H9 (cell line): ENCODE results near the gene CDKAL1. TPM values are rescaled to one million over a fixed set of nuclear protein-coding genes. Genes with fewer than 3 reads are reported as not detected.

Source experiments
- DNase-seq: peaks from one replicate; pipeline ENCODE4 v3.0.0-alpha.2; 2017
- H2AFZ ChIP-seq: one replicate; pipeline ENCODE4 v1.6.1; 2013; ENCODE audit warnings: mild to moderate bottlenecking, low read length, control low read depth, moderate library complexity
- H2AK5ac ChIP-seq: 2 replicates; pipeline ENCODE4 v1.6.1; 2013; ENCODE audit warnings: low read length, control low read depth, mixed read lengths; ENCODE audit not compliant: insufficient read length
- H2BK120ac ChIP-seq: one replicate; pipeline ENCODE4 v1.6.1; 2013; ENCODE audit warnings: low read depth, mild to moderate bottlenecking, low read length, control low read depth, inconsistent platforms; ENCODE audit not compliant: poor library complexity, severe bottlenecking
- H2BK12ac ChIP-seq: 2 replicates; pipeline ENCODE4 v1.6.1; 2013; ENCODE audit warnings: low read length, control low read depth, mixed read lengths, low read depth; ENCODE audit not compliant: insufficient read length
- H2BK15ac ChIP-seq: 2 replicates; pipeline ENCODE4 v1.6.1; 2013; ENCODE audit warnings: low read depth, low read length, control low read depth
- H2BK20ac ChIP-seq: one replicate; pipeline ENCODE4 v1.6.1; 2013; ENCODE audit warnings: low read depth, mild to moderate bottlenecking, low read length, control low read depth, inconsistent platforms; ENCODE audit not compliant: poor library complexity, severe bottlenecking
- H2BK5ac ChIP-seq: 2 replicates; pipeline ENCODE4 v1.6.1; 2013; ENCODE audit warnings: low read length, control low read depth, mixed read lengths; ENCODE audit not compliant: insufficient read length
- H3K14ac ChIP-seq: 2 replicates; pipeline ENCODE4 v1.6.1; 2013; ENCODE audit warnings: low read length, control low read depth; ENCODE audit not compliant: insufficient read depth
- H3K18ac ChIP-seq: 2 replicates; pipeline ENCODE4 v1.6.1; 2013; ENCODE audit warnings: low read depth, mild to moderate bottlenecking, mixed read lengths, low read length, control low read depth; ENCODE audit not compliant: insufficient read length
- H3K23ac ChIP-seq: 2 replicates; pipeline ENCODE4 v1.6.1; 2013; ENCODE audit warnings: low read length, control low read depth, mixed read lengths, low read depth; ENCODE audit not compliant: insufficient read length
- H3K23me2 ChIP-seq: 2 replicates; pipeline ENCODE4 v1.6.1; 2013; ENCODE audit warnings: low read depth, mild to moderate bottlenecking, mixed read lengths, low read length, control low read depth; ENCODE audit not compliant: insufficient read length, poor library complexity, severe bottlenecking
- H3K27ac ChIP-seq: 2 replicates; pipeline ENCODE4 v1.5.1; 2013; ENCODE audit warnings: low read length, control low read depth, mixed read lengths, low read depth; ENCODE audit not compliant: insufficient read length
- H3K27me3 ChIP-seq: 2 replicates; pipeline ENCODE4 v1.6.1; 2013; ENCODE audit warnings: low read length, control low read depth, inconsistent platforms; ENCODE audit not compliant: insufficient read depth
- H3K4ac ChIP-seq: 2 replicates; pipeline ENCODE4 v1.6.1; 2013; ENCODE audit warnings: low read depth, mild to moderate bottlenecking, control low read depth, inconsistent platforms, low read length, moderate library complexity
- H3K4me1 ChIP-seq: 2 replicates; pipeline ENCODE4 v1.6.1; 2013; ENCODE audit warnings: low read length, control low read depth, inconsistent platforms; ENCODE audit not compliant: insufficient read depth
- H3K4me2 ChIP-seq: 2 replicates; pipeline ENCODE4 v1.6.1; 2013; ENCODE audit warnings: low read length, control low read depth, mixed read lengths; ENCODE audit not compliant: insufficient read length, insufficient read depth
- H3K56ac ChIP-seq: 2 replicates; pipeline ENCODE4 v1.6.1; 2013; ENCODE audit warnings: low read depth, mild to moderate bottlenecking, mixed read lengths, low read length, control low read depth; ENCODE audit not compliant: insufficient read length
- H3K79me1 ChIP-seq: 2 replicates; pipeline ENCODE4 v1.6.1; 2013; ENCODE audit warnings: low read depth, mild to moderate bottlenecking, moderate library complexity, low read length, control low read depth, inconsistent platforms; ENCODE audit not compliant: insufficient read depth, poor library complexity, severe bottlenecking
- H3K79me2 ChIP-seq: 2 replicates; pipeline ENCODE4 v1.6.1; 2013; ENCODE audit warnings: low read length, control low read depth, inconsistent platforms; ENCODE audit not compliant: insufficient read depth
- H3K9ac ChIP-seq: 2 replicates; pipeline ENCODE4 v1.6.1; 2013; ENCODE audit warnings: low read length, control low read depth, mixed read lengths; ENCODE audit not compliant: insufficient read length; ENCODE audit errors: extremely low read depth
- H3K9me3 ChIP-seq: one replicate; pipeline ENCODE4 v1.6.1; 2013; ENCODE audit warnings: low read depth, low read length, inconsistent platforms; ENCODE audit not compliant: control insufficient read depth
- H3T11ph ChIP-seq: one replicate; pipeline ENCODE4 v1.6.1; 2013; ENCODE audit warnings: mild to moderate bottlenecking, low read length, control low read depth, inconsistent platforms
- H4K20me1 ChIP-seq: one replicate; pipeline ENCODE4 v1.6.1; 2013; ENCODE audit not compliant: control insufficient read depth, insufficient read length, insufficient read depth
- H4K5ac ChIP-seq: 2 replicates; pipeline ENCODE4 v1.6.1; 2013; ENCODE audit warnings: low read depth, mild to moderate bottlenecking, mixed read lengths, low read length, control low read depth; ENCODE audit not compliant: insufficient read length
- H4K8ac ChIP-seq: replicated peaks from 2 replicates; pipeline ENCODE4 v1.6.1; 2013; ENCODE audit warnings: low read length, control low read depth, mixed read lengths, low read depth; ENCODE audit not compliant: insufficient read length
- H4K91ac ChIP-seq: 2 replicates; pipeline ENCODE4 v1.6.1; 2013; ENCODE audit warnings: low read depth, mild to moderate bottlenecking, moderate library complexity, mixed read lengths, low read length, control low read depth; ENCODE audit not compliant: insufficient read length
- H3K27ac Mint-ChIP-seq, 3 experiments: 2 replicates in 2 of 3; 3 replicates in 1 of 3; pipeline ENCODE4 v1.8.0; 2020 to 2021; ENCODE audit warnings: mixed read lengths in 3 of 3, mild to moderate bottlenecking in 1 of 3, moderate library complexity in 1 of 3
- H3K27me3 Mint-ChIP-seq: 2 replicates; pipeline ENCODE4 v1.8.0; 2021; ENCODE audit warnings: low read depth, mild to moderate bottlenecking, moderate library complexity, mixed read lengths
- H3K36me3 Mint-ChIP-seq, 3 experiments: 2 replicates in 2 of 3; 3 replicates in 1 of 3; pipeline ENCODE4 v1.8.0; 2020 to 2021; ENCODE audit warnings: low read depth in 3 of 3, mixed read lengths in 3 of 3; ENCODE audit not compliant: insufficient read depth in 1 of 3
- H3K4me1 Mint-ChIP-seq, 2 experiments: 2 replicates each; pipeline ENCODE4 v1.8.0; 2020; ENCODE audit warnings: mixed read lengths in 2 of 2
- H3K4me3 Mint-ChIP-seq, 2 experiments: 2 replicates in 1 of 2; 3 replicates in 1 of 2; pipeline ENCODE4 v1.8.0; 2020 to 2021; ENCODE audit warnings: mild to moderate bottlenecking in 2 of 2, mixed read lengths in 2 of 2, moderate library complexity in 1 of 2
- H3K9me3 Mint-ChIP-seq, 2 experiments: 2 replicates in 1 of 2; 3 replicates in 1 of 2; pipeline ENCODE4 v1.8.0; 2020; ENCODE audit warnings: mild to moderate bottlenecking in 2 of 2, mixed read lengths in 2 of 2, moderate library complexity in 1 of 2
- CTCF ChIP-seq: fragments of 200-600 bp; sonication (generic); conservative IDR thresholded peaks from 3 replicates; pipeline ENCODE4 v1.8.0; 2021; ENCODE audit warnings: antibody characterized with exemption, mild to moderate bottlenecking
- WGBS: extraction: QIAGEN DNeasy Blood & Tissue Kit; methylation state at CpG from one replicate; pipeline ENCODE4 v1.1.7; 2013; ENCODE audit warnings: missing lambda C conversion rate, low lambda C conversion rate, mixed read lengths; ENCODE audit not compliant: insufficient read length; ENCODE audit errors: extremely low coverage; 5-methylcytosine and 5-hydroxymethylcytosine counted together
- total RNA-seq: library from RNA; stranded (reverse); gene quantifications from 2 replicates; pipeline ENCODE4 v1.2.1, GENCODE V29; 2021

The CDKAL1 gene
- total RNA-seq, 1 experiment from 2014 or later, result 23.0 TPM

DNA sequence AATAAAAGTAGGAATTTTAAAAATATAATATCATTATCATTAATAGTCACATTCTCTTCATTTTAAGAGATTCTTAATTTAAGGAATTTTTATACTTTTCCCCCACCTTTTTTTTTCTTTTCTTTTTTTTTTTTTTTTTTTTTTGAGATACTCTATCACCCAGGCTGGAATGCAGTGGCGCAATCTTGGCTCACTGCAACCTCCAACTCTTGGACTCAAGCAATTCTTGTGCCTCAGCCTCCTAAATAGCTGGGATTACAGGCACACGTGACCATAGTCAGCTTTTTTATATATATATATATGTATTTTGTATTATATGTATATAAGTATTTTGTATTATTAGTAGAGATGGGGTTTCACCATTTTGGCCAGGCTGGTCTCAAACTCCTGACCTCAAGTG, 457.7 kb downstream of the CDKAL1 start:
- H2BK5ac ChIP-seq, result no peak overlapping the region
- H4K20me1 ChIP-seq, result no peaks in the 10 kb centered on the region
- no peak overlapping the region for H2AFZ ChIP-seq
- no peak overlapping the region for H3K23ac ChIP-seq
- DNase-seq, result no peak
- no peak overlapping the region for H3K4me2 ChIP-seq
- no peak overlapping the region for H2BK120ac ChIP-seq
- no peak overlapping the region for H3K27ac Mint-ChIP-seq
- no peak overlapping the region for H2BK12ac ChIP-seq
- H3K56ac ChIP-seq, result no peak overlapping the region
- peaks cover 11 to 16% of the 10 kb centered on the region in 2 experiments for H3K4me1 Mint-ChIP-seq
- TF ChIP-seq CTCF, result no peak
- no peak overlapping the region for H4K8ac ChIP-seq
- no peak overlapping the region for H4K5ac ChIP-seq
- no peaks in the 10 kb centered on the region for H3K23me2 ChIP-seq
- H3K18ac ChIP-seq, result no peak overlapping the region
- no peak overlapping the region for H3T11ph ChIP-seq
- H2BK15ac ChIP-seq, result no peak overlapping the region
- no peak overlapping the region for H4K91ac ChIP-seq
- no peak overlapping the region for H3K4me3 Mint-ChIP-seq
- H3K36me3 Mint-ChIP-seq, result peaks cover 3 to 14% (median 8%) of the 10 kb centered on the region in 3 experiments; a peak in 5 of 7 replicates
- H3K79me1 ChIP-seq, result no peaks in the 10 kb centered on the region
- no peaks in the 10 kb centered on the region; the same call in 1 of the 2 replicates for H3K4me1 ChIP-seq
- no peak overlapping the region for H2BK20ac ChIP-seq
- H3K27ac ChIP-seq, result no peak overlapping the region
- WGBS, result no CpG with 5 or more reads among the region's 2 CpGs
- no peaks in the 10 kb centered on the region for H3K9me3 ChIP-seq
- H3K79me2 ChIP-seq, result no peaks in the 10 kb centered on the region
- no peak overlapping the region for H3K9ac ChIP-seq
- H3K27me3 ChIP-seq, result no peaks in the 10 kb centered on the region
- no peaks in the 10 kb centered on the region for H3K27me3 Mint-ChIP-seq
- peaks cover 4 to 8% of the 10 kb centered on the region in 2 experiments; a peak in 1 of 5 replicates for H3K9me3 Mint-ChIP-seq
- no peak overlapping the region for H3K4ac ChIP-seq
- no peak overlapping the region for H3K14ac ChIP-seq
- H2AK5ac ChIP-seq, result no peak overlapping the region
